GM21576 (cell line): ENCODE data around the gene PPP1R16B.
A peak's percentile ranks its signal among the peaks of the same experiment; 100 is the strongest.

Experiments
- ATAC-seq: cut with Tn5 transposase; IDR thresholded peaks from one replicate; pipeline ENCODE4 v1.9.1; 2021; ENCODE audit warnings: mild to moderate bottlenecking, moderate library complexity; ENCODE audit not compliant: unreplicated experiment

Gene PPP1R16B

DNA sequence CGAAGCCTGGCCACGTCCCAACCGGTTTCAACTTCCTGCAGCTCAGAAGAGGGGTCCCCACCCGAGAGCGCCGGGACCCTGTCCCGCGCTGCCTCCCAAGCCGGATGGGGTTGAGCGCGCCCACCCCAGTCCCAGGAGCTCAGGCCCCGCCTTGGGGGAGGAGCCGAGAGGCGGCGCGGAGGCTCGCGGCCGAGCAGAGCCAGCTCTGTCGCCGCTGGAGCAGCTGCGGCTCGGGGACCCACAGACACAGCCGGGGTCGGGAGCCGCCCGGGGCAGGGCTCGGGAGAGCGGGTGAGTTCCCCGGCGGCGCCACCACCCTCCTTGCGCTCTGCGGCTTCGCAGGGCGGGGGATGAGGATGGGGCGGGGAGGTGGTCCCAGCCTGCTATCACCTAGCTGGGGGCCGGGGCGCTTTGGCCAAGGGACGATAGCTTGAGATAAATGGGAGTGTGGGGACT is at the start of gene PPP1R16B:
PPP1R16B (plus strand) TSS at position 196 of the 456 bp plus-strand sequence. CDS start 30,229 bp downstream, outside the sequence.
- peak; percentile 45 for ATAC-seq

GRCh38 chr20:38757145-38757775 is 48.2 kb upstream of the PPP1R16B start:
- no peak for ATAC-seq

GRCh38 chr20:38759106-38759505 is 46.4 kb upstream of the PPP1R16B start:
- no peak for ATAC-seq

- no peak for ATAC-seq
These were observed 44.5 kb upstream of the PPP1R16B start for GRCh38 chr20:38760978-38761377.

- no peak for ATAC-seq
These were observed 43.3 kb upstream of the PPP1R16B start for GRCh38 chr20:38762174-38762573.

DNA sequence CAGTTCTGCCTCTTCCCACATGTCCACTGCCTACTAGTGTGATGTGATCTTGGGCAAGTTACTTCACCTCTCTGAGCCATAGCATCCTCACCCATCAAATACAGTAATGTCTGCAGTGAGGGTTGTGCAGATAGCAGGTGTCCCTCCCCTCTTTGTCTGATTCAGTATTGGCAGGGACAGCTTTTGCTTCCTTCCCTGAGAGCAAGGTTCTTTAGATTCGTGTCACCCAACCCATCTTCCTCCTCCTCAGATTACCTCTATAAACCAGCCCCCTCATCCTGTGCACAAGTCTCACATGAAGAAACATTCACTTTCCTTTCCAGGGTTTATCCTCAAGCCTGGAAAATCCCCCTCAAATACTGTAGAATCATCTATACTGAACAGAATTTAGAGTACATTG is 41.9 kb upstream of the PPP1R16B start:
- ATAC-seq, result no peak

DNA sequence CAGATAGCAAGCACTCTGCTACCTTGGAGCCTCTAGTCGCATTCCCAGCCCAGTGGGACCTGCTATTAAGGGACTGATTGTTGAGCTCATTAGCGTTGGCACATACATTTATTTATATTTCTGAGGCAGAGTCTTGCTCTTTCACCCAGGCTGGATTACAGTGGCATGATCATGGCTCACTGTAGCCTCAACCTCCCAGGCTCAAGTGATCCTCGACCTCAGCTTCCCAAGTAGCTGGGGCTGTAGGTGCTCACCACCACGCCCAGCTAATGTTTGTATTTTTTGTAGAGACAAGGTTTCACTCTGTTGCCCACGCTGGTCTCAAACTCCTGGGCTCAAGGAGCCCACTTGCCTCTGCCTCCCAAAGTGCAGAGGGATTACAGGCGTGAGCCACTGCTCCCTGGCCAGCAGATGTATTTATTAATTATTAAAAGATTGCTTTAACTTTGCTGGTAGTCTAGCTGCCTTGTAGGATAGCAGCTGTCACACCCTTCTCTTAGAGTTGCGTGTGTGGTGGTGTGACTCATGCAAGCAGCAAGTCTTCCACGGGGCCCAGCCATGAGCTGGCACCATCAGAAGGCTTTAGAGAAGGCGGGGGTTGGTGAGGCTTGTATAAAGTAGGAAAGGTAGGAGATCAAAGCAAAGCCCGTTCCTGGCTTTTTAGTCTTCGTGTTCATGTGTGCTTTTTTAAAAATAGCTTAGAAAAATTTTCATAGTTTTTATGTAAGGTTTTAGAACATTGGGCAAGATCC is 40.8 kb upstream of the PPP1R16B start:
- no peak for ATAC-seq

- ATAC-seq, result no peak
These were observed 39.4 kb upstream of the PPP1R16B start for GRCh38 chr20:38766071-38766470.

- ATAC-seq, result no peak
These were observed 35.9 kb upstream of the PPP1R16B start for GRCh38 chr20:38769376-38770295.

GRCh38 chr20:38770546-38770945 is 35.0 kb upstream of the PPP1R16B start:
- no peak for ATAC-seq

DNA sequence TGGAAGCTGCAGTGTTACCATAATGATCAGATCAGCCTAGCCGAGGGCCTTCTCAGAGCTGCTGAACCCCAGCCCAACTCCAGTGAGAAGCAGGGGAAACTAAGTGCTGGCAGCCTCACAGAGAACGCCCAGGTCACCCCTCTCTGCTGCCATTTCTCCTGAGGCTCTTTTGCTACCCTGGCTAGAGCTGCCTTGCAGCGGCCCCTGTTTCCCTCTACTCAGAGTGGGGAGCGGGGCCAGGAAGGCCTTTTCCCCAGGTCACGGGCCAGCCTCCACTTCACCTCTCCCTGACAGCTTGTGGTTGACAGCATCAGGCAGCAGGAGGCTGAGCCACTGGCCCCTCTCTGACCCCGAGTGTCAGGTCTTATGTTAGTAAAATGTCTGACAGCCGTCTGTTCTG is 34.5 kb upstream of the PPP1R16B start:
- no peak for ATAC-seq

DNA sequence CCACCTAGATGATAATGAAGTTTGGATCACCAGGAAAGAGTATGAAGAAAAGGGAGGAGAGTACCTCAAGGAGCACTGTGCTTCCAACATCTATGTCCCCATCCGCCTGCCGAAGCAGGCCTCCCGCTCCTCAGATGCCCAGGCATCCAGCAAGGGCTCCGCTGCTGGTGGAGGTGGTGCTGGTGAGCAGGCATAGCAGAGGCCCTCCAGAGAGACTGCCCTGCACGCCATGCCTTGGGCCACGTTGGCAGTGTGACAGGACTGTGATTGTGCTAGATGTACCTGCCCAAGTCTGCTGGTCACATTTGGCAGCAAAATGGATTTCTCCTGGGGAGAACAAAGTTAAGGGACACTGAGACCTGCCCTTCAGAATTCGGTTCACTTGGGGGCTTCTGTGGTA is 33.9 kb upstream of the PPP1R16B start:
- no peak for ATAC-seq

DNA sequence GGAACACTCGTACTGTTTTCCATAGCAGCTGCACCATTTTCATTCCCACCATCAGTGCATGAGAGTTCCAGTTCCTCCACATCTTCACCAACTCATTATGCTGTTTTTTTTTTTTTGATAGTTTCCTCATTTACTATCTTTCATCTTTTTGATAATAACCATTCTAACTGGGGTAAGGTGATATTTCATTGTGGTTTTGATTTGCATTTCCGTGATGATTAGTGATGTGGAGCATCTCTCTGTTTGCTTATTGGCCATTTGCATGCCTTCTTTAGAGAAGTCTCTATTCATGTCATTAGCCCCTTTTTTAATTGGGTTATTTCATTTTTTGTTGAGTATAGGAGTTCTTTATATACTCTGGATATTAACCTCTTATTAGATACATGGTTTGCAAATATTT is 31.3 kb upstream of the PPP1R16B start:
- ATAC-seq, result no peak

- no peak for ATAC-seq
These were observed 29.1 kb upstream of the PPP1R16B start for GRCh38 chr20:38776363-38776762.

GRCh38 chr20:38779247-38780097 is 26.0 kb upstream of the PPP1R16B start:
- no peak for ATAC-seq

DNA sequence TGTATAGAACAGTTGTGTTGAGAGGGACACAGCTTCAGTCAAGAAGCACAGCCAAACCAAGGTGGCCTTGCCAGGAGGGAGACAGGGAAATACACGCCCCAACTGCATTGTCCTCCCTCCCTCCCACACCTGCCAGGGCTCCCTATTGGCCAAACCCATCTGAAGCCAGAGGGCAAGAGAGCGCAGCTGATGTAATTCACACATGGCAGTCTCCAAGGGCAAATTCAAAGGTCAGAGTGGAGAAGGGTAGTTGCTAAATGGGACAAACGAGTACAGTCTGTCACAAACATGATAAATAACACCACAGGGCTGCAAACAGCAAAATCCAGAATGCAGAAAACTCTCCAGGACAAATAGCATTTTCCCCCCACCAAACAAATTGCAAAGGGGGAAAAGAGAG is 23.2 kb upstream of the PPP1R16B start:
- ATAC-seq, result no peak

DNA sequence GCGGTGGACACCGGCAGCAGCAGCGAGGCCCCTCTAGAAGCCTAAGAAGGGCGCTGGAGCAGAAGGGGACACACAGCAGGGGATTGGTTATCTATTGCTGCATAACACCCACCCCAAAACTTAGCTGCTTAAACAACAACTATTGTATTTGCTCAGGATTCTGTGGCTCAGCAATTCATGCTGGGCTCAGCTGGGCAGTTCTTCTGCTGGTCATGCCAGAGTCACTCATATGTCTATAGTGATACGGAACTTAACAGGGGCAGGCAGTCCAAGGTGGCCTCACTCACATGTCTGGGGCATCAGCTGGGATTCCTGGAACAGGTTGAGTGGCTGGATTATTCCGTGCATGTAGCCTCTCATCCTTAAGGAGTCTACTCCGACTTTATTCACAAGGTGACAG is 17.6 kb upstream of the PPP1R16B start:
- no peak for ATAC-seq

DNA sequence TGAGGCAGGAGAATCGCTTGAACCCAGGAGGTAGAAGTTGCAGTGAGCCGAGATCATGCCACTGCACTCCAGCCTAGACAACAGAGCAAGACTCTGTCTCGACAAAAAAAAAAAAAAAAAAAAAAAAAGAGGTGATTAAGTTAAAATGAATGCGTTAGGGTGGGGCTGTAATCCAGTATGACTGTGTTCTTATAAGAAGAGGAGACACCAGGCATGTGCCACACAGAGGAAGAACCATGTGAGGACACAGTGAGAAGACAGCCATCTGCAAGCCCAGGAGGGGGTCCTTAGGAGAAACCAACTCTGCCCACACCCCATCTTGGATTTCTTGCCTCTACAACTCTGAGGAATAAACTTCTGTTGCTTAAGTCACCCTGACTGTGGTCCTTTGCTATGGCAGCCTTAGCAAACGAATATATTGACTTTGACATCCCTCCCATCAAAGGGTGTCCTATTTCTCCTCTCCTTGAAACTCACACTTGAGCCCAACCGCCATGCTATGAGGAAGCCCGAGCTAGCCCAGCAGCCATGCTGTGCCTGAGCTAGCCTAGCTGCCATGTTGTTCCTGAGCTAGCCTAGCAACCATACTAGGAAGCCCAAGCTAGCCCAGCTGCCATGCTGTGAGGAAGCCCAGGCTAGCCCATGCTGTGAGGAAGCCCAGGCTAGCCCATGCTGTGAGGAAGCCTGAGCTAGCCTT is 15.8 kb upstream of the PPP1R16B start:
- no peak for ATAC-seq

DNA sequence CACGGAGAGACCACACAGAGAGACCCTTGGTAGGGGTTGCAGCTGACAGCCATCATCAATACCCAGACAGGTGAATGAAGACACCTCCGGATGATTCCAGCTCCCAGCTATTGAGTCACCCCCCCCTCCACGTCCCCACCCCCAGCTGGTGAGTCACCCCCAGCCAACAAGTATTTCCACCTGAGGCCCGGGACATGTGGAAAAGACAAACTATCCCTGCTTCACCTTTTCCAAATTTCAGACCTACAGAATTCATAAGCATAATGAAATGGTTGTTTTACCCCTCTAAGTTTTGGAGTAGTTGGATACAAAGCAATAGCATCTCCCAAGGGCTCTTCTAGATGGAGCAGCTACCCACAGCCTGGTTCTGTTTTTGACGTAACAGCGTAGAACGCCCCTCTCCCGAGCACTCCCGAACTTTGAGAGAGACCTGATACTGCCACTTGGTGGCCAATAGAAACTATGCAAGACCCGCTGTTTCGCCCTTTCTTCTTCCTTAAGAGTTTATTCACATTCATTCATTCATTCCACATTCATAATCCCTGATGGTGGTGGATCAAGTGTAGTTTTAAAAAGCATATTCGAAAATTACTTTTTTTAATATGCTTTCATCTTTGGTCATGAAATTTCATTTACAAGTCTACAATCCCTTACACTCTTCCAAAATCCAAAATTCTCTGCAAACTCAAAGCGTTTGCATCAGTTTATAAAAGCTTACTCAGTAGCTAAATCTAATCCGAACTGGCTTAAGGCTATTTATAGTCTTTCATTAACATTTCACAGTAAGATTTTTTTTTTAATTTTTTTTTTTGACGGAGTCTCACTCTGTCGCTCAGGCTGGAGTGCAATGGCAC is 15.1 kb upstream of the PPP1R16B start:
- no peak for ATAC-seq
